HT-29 (cell line): ENCODE results near the gene C9orf43. TPM values are rescaled to one million over a fixed set of nuclear protein-coding genes. Genes with fewer than 3 reads are reported as not detected.
"Not testable (repeated sequence)": the region's sequence is repeated elsewhere in the genome, so short reads cannot be mapped to it uniquely, and the experiment has no call there.

Experiments
- DNase-seq: peaks from one replicate; pipeline ENCODE4 v3.0.0-alpha.2; 2015; ENCODE audit warnings: low spot score
- total RNA-seq: library from RNA; depleted of rRNA; stranded (reverse); fragments of >200 nt; shearing (Covaris generic); gene quantifications from 2 replicates; pipeline ENCODE4 v1.2.3, GENCODE V29; 2014

C9orf43 gene
- total RNA-seq, 1 experiment from 2014 or later, result 0.92 TPM

GRCh38 chr9:113409883-113410206, 702 bp upstream of the C9orf43 start:
- DNase-seq, result no peak

- DNase-seq, result no peak
Observed at GRCh38 chr9:113416149-113416721, 5.7 kb downstream of the C9orf43 start.

- no peak for DNase-seq
Observed at GRCh38 chr9:113417370-113417769, 6.8 kb downstream of the C9orf43 start.

GRCh38 chr9:113421726-113422125, 11.2 kb downstream of the C9orf43 start:
- no peak for DNase-seq

- DNase-seq, result no peak
Observed at GRCh38 chr9:113425072-113425471, 14.5 kb downstream of the C9orf43 start.

GRCh38 chr9:113426701-113427100, 16.2 kb downstream of the C9orf43 start:
- no peak for DNase-seq

GRCh38 chr9:113427629-113428028, 17.1 kb downstream of the C9orf43 start:
- no peak for DNase-seq

- no peak for DNase-seq
Observed at GRCh38 chr9:113428062-113428615, 17.6 kb downstream of the C9orf43 start.

GRCh38 chr9:113431191-113431590, 20.6 kb downstream of the C9orf43 start:
- no peak for DNase-seq

- no peak for DNase-seq
Observed at GRCh38 chr9:113436728-113437515, 26.4 kb downstream of the C9orf43 start.

- DNase-seq, result not testable (repeated sequence)
Observed at GRCh38 chr9:113437716-113438115, 27.2 kb downstream of the C9orf43 start.

GRCh38 chr9:113444736-113445135, 34.2 kb downstream of the C9orf43 start:
- no peak for DNase-seq

GRCh38 chr9:113446323-113446740, 35.8 kb downstream of the C9orf43 start:
- peak; percentile 71 for DNase-seq

GRCh38 chr9:113449376-113449775, 38.8 kb downstream of the C9orf43 start:
- DNase-seq, result no peak

- no peak for DNase-seq
Observed at GRCh38 chr9:113452113-113452605, 41.6 kb downstream of the C9orf43 start.

- peak; percentile 62 for DNase-seq
Observed at GRCh38 chr9:113454914-113455761, 44.6 kb downstream of the C9orf43 start.

- DNase-seq, result no peak
Observed at GRCh38 chr9:113456235-113456634, 45.7 kb downstream of the C9orf43 start.

- no peak for DNase-seq
Observed at GRCh38 chr9:113461285-113461684, 50.7 kb downstream of the C9orf43 start.

GRCh38 chr9:113461943-113462342, 51.4 kb downstream of the C9orf43 start:
- no peak for DNase-seq

GRCh38 chr9:113462781-113463286, 52.3 kb downstream of the C9orf43 start:
- no peak for DNase-seq

- DNase-seq, result peak; percentile 90
Observed at GRCh38 chr9:113463418-113464285, 53.1 kb downstream of the C9orf43 start, which contains the start of gene RGS3. Gene RGS3, plus strand, starts transcription at chr9:113463727. Its CDS starts 76 bp downstream, at chr9:113463803.
